ENCODE data around the gene ABCA9.
"Not testable (repeated sequence)": the region's sequence is repeated elsewhere in the genome, so short reads cannot be mapped to it uniquely, and the experiment has no call there.

Gene ABCA9

GRCh38 chr17:69060822-69061221 is at the start of gene ABCA9:
Gene ABCA9, minus strand, starts transcription at chr17:69060927. Its CDS starts 9,801 bp downstream, at chr17:69051126.
- DNase-seq (ENCODE audit: low spot score), result peak; percentile 23

DNA sequence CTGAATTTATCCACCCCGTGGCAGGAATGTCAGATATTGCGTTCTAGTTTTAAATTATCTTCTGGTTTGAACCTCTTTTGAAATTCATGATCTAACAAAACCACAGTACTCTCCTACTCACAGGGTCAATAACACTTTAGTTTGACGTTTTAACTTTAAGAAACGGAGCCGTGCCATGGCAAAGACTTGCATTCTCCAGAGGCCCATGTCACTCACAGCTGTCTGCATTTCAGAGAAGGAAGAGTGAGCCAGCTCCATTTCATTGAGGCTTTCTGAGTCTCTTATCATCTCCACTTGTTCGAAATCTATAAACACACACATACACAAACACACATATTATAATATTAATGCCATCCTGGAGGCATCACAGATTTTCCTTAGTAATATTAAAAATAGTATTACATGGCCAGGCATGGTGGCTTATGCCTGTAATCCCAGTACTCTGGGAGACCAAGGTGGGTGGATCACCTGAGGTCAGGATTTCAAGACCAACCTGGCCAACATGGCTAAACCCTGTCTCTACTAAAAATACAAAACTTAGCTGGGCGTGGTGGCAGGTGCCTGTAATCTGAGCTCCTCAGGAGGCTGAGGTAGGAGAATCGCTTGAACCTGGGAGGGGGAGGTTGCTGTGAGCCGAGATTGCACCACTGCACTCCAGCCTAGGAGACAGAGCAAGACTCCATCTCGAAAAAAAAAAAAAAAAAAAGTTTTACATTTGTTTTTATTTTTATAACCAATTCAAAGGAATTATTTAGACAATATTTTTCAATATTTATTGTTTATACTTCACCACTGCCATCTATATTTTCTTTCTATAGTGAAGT is 45.4 kb upstream of the ABCA9 start:
- DNase-seq (ENCODE audit: low spot score), result no peak

GRCh38 chr17:69103557-69104233 is 43.0 kb upstream of the ABCA9 start:
- DNase-seq (ENCODE audit: low spot score), result peak; percentile 3

GRCh38 chr17:69098625-69099024 is 37.9 kb upstream of the ABCA9 start:
- no peak for DNase-seq (ENCODE audit: low spot score)

DNA sequence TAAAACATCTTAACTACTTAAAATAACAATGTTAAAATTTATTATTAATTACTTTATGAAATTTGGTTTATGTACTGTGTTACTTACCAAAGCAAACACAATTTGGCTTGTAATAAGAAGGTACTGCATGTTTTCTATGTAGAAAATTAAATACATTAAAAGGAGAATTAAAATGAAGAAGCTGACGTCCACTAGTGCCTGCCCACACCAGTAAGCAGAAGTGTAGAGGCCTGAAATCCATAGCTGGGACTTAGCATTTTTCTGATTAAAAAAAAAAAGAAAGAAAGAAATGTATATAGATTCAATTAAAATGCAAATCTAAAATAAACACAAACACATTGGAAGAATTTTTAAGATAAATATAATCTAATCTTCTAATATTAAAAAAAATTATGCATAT is 35.8 kb upstream of the ABCA9 start:
- no peak for DNase-seq (ENCODE audit: low spot score)

DNA sequence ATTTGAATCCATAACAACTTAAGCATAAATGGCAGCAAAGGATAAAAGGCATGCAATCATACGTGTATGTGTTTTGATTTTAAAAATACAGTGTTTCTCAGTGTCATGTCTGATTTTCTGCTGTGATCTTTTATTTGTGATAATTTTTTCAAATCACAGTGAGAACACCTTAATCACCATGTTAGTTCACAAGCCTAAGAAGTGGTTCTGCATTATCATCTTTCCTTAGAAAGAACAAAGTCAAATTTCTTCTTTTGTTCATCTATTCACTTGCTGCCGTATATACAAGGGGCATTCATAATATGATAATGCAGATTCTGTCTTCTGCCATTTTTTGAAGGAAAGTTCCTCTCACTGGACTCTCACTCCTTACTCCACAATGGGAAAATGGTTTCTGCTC is 33.3 kb upstream of the ABCA9 start:
- DNase-seq (ENCODE audit: low spot score), result no peak

- no peak for DNase-seq (ENCODE audit: low spot score)
Observed at GRCh38 chr17:69093279-69093789, 32.6 kb upstream of the ABCA9 start.

GRCh38 chr17:69090365-69090764 is 29.6 kb upstream of the ABCA9 start:
- no peak for DNase-seq (ENCODE audit: low spot score)

DNA sequence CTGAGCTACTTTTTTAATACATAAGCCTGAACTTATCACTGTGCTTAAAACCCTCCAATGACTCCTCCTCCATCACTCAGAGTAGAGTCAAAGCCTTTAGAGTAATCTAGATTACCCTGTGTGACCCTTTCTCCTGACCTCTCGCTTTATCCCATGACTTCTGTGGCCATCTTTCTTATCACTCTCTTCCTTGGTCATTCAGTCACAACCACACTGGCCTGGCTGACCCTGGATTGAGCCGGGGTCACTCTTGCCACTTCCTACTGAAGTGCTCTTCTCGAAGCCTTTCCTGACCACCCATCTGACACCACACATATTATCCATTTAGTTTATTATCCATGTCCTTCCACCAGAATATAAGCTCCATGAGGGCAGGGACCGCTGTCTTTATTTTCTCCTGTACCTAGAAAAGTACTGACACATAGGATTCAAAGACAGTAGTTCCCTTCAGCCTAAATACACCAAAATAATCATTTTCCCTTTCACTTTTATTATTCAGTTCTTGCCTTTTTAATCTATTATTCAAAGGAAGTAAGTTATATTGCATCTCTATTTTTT is 28.0 kb upstream of the ABCA9 start:
- DNase-seq (ENCODE audit: low spot score), result no peak

GRCh38 chr17:69086641-69087040 is 25.9 kb upstream of the ABCA9 start:
- DNase-seq (ENCODE audit: low spot score), result no peak

DNA sequence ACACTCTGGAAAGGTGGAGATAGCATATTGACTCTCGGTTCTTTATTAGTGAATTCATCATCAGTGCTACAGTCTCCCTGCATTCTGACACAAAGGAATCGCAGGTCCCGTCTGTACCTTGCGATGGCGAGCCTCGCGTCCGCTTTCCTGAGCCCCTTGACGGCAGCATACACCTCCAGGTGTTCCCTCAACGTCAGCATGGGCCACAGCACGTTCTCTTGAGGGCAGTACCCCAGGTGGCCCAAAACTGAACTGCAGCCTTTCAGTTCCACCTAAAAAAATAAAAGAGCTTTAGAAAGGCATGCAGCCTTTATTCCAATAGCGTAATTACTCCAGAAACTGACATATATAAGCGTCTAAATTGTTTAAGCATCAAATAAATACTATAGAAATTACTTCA is 24.2 kb upstream of the ABCA9 start:
- DNase-seq (ENCODE audit: low spot score), result peak; percentile 4

DNA sequence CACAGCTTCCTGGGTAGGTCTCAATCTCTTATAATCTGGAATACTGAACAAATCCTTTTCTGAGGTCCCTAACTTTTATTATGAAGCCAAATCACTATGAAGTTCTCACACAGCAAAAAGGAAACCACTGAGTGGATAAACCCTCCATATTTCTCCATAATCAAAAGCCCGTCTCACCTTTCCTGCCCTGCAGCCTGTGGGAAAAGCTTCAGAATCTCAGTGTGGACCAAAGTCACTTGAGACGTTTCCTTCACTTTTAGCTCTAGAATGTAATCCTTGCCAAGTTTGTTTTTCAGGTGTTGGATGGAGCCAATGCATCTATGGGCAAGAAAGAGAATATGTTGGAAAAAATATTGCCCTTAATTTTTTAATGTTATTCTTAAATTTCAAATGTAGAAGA is 22.0 kb upstream of the ABCA9 start:
- DNase-seq (ENCODE audit: low spot score), result no peak

- no peak for DNase-seq (ENCODE audit: low spot score)
Observed at GRCh38 chr17:69078864-69079263, 18.1 kb upstream of the ABCA9 start.

DNA sequence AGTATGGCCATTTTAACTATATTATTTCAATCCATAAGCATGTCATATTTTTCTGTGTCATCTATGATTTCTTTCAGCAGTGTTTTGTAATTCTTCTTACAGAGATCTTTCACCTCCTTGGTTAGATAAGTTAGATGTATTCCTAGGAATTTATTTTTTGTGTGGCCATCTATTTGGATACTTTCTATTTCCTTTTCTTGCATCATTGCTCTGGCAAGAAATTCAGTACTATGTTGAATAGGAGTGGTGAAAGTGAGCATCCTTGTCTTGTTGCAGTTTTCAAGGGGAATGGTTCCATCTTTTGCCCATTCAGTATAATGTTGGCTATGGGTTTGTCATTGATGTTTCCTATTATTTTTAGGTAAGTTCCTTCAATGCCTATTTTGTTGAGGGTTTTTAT is 15.1 kb upstream of the ABCA9 start:
- DNase-seq (ENCODE audit: low spot score), result no peak

- DNase-seq (ENCODE audit: low spot score), result not testable (repeated sequence)
Observed at GRCh38 chr17:69073392-69073791, 12.7 kb upstream of the ABCA9 start.

DNA sequence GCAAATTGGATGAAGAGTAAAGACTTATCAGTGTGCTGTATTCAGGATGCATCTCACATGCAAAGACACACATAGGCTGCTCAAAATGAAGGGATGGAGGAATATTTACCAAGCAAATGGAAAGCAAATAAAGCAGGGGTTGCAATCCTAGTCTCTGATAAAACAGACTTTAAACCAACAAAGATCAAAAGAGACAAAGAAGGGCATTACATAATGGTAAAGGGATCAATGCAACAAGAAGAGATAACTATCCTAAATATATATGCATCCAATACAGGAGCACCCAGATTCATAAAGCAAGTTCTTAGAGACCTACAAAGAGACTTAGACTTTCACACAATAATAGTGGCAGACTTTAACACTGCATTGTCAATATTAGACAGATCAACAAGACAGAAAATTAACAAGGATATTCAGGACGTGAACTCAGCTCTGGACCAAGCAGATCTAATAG is 12.1 kb upstream of the ABCA9 start:
- DNase-seq (ENCODE audit: low spot score), result not testable (repeated sequence)

DNA sequence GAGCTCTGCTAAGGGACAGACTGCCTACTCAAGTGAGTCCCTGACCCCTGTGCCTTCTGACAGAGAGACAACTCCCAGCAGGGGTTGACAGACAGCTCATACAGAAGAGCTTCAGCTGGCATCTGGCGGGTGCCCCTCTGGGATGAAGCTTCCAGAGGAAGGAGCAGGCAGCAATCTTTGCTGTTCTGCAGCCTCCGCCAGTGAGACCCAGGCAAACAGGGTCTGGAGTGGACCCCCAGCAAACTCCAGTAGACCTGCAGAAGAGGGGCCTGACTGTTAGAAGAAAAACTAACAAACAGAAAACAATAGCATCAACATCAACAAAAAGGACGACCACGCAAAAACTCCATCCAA is 10.5 kb upstream of the ABCA9 start:
- DNase-seq (ENCODE audit: low spot score), result not testable (repeated sequence)

DNA sequence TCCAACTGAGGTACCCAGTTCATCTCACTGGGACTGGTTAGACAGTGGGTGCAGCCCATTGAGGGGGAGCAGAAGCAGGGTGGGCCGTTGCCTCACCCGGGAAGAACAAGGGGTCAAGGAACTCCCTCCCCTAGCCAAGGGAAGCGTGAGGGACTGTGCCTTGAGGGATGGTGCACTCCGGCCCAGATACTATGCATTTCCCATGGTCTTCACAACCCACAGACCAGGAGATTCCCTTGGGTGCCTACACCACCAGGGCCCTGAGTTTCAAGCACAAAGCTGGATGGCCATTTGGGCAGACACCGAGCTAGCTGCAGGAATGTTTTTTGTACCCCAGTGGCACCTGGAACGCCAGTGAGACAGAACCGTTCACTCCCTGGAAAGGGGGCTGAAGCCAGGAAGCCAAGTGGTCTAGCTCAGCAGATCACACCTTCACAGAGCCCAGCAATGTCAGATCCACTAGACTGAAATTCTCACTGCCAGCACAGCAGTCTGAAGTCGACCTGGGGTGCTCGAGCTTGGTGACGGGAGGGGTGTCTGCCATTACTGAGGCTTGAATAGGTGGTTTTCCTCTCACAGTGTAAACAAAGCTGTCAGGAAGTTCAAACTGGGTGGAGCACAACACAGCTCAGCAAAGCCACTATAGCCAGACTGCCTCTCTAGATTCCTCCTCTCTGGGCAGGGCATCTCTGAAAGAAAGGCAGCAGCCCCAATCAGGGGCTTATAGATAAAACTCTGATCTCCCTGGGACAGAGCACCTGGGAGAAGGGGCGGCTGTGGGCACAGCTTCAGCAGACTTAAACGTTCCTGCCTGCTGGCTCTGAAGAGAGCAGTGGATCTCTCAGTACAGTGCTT is 9.9 kb upstream of the ABCA9 start:
- DNase-seq (ENCODE audit: low spot score), result not testable (repeated sequence)

- DNase-seq (ENCODE audit: low spot score), result no peak
Observed at GRCh38 chr17:69069226-69069750, 8.6 kb upstream of the ABCA9 start.

GRCh38 chr17:69067274-69068047 is 6.7 kb upstream of the ABCA9 start:
- no peak for DNase-seq (ENCODE audit: low spot score)

DNA sequence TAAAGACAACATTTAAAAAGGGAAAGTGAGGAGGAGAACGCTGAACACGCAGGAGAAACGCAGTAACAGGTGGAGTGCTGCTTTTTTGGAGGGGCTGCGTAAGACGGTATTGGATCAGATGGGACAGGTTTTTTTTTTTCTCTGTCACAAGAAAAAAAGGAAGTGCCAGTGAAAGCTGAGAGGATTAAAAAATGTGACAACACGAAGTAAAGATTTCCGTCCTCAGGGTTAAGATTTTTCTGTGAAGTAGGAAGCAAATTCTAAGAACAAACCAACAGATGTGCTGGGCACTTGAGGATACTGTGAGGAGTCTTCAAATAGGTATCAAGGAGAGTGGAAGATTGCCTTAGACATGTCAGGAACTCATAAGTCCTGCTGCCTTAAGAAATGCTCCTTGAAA is 5.8 kb upstream of the ABCA9 start:
- no peak for DNase-seq (ENCODE audit: low spot score)

Measured in cerebellar cortex (tissue), 1 donor.